ENCODE results near the gene PCK2. TPM values are rescaled to one million over a fixed set of nuclear protein-coding genes. Genes with fewer than 3 reads are reported as not detected.
A peak's percentile ranks its signal among the peaks of the same experiment; 100 is the strongest.

Gene PCK2
- total and polyA plus RNA-seq, 2 of the 13 experiments (the other 11 are each of a cell fraction or from before 2014, with no cell fraction given): 129 to 272 TPM

DNA sequence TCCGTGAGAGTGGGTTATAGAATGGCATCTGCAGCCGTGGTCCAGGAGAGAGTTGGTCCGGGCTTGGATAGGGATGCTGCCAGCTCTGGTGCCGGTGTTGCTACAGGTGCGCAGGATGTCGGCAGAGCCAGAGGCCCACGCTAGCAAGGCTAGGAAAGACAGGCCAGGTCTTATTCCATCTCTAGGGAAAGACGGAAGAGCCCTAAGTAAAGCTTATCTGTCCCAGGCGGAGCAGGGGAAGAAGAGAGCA lies 41.4 kb downstream of the PCK2 start (continued):
- TF ChIP-seq, protein P1, sequence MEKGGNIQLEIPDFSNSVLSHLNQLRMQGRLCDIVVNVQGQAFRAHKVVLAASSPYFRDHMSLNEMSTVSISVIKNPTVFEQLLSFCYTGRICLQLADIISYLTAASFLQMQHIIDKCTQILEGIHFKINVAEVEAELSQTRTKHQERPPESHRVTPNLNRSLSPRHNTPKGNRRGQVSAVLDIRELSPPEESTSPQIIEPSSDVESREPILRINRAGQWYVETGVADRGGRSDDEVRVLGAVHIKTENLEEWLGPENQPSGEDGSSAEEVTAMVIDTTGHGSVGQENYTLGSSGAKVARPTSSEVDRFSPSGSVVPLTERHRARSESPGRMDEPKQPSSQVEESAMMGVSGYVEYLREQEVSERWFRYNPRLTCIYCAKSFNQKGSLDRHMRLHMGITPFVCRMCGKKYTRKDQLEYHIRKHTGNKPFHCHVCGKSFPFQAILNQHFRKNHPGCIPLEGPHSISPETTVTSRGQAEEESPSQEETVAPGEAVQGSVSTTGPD (CRISPR knock-in tag; IDR thresholded peaks at IDR 0.05): no peak
- TF ChIP-seq NFYB (CRISPR knock-in tag; IDR thresholded peaks at IDR 0.05): no peak
- TF ChIP-seq, protein P2, sequence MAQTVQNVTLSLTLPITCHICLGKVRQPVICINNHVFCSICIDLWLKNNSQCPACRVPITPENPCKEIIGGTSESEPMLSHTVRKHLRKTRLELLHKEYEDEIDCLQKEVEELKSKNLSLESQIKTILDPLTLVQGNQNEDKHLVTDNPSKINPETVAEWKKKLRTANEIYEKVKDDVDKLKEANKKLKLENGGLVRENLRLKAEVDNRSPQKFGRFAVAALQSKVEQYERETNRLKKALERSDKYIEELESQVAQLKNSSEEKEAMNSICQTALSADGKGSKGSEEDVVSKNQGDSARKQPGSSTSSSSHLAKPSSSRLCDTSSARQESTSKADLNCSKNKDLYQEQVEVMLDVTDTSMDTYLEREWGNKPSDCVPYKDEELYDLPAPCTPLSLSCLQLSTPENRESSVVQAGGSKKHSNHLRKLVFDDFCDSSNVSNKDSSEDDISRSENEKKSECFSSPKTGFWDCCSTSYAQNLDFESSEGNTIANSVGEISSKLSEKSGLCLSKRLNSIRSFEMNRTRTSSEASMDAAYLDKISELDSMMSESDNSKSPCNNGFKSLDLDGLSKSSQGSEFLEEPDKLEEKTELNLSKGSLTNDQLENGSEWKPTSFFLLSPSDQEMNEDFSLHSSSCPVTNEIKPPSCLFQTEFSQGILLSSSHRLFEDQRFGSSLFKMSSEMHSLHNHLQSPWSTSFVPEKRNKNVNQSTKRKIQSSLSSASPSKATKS (CRISPR knock-in tag; IDR thresholded peaks at IDR 0.05): no peak
- TF ChIP-seq JUN (CRISPR knock-in tag; IDR thresholded peaks at IDR 0.05): peak; percentile 60; the same call in 1 of the 2 replicates
- no peak for TF ChIP-seq PRMT3 (CRISPR knock-in tag; IDR thresholded peaks at IDR 0.05; ENCODE audit: borderline replicate concordance, low read depth)
- no peak for TF ChIP-seq ZMYM4 (CRISPR knock-in tag; IDR thresholded peaks at IDR 0.05)
- TF ChIP-seq ZNF296 (CRISPR knock-in tag; conservative IDR thresholded peaks at IDR 0.05): no peak
- TF ChIP-seq, protein P3, sequence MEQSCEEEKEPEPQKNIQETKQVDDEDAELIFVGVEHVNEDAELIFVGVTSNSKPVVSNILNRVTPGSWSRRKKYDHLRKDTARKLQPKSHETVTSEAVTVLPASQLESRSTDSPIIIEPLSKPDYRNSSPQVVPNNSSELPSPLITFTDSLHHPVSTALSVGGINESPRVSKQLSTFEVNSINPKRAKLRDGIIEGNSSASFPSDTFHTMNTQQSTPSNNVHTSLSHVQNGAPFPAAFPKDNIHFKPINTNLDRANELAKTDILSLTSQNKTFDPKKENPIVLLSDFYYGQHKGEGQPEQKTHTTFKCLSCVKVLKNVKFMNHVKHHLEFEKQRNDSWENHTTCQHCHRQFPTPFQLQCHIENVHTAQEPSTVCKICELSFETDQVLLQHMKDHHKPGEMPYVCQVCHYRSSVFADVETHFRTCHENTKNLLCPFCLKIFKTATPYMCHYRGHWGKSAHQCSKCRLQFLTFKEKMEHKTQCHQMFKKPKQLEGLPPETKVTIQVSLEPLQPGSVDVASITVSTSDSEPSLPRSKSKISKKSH (CRISPR knock-in tag; IDR thresholded peaks at IDR 0.05; ENCODE audit: borderline replicate concordance): no peak
- peak; percentile 3; the same call in 1 of the 2 replicates for TF ChIP-seq SNAPC2 (CRISPR knock-in tag; IDR thresholded peaks at IDR 0.05)
- TF ChIP-seq RARG (CRISPR knock-in tag; IDR thresholded peaks at IDR 0.05; ENCODE audit: low read depth): no peak
- TF ChIP-seq KLF13 (CRISPR knock-in tag; IDR thresholded peaks at IDR 0.05): peak; percentile 97
- no peak for TF ChIP-seq ATF7 (IDR thresholded peaks at IDR 0.05)
- TF ChIP-seq ATF7 (CRISPR knock-in tag; IDR thresholded peaks at IDR 0.05): peak; percentile 42; the same call in 1 of the 2 replicates
- TF ChIP-seq, protein P4, sequence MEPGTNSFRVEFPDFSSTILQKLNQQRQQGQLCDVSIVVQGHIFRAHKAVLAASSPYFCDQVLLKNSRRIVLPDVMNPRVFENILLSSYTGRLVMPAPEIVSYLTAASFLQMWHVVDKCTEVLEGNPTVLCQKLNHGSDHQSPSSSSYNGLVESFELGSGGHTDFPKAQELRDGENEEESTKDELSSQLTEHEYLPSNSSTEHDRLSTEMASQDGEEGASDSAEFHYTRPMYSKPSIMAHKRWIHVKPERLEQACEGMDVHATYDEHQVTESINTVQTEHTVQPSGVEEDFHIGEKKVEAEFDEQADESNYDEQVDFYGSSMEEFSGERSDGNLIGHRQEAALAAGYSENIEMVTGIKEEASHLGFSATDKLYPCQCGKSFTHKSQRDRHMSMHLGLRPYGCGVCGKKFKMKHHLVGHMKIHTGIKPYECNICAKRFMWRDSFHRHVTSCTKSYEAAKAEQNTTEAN (CRISPR knock-in tag; conservative IDR thresholded peaks at IDR 0.05): no peak
- no peak for TF ChIP-seq ELF3 (CRISPR knock-in tag; IDR thresholded peaks at IDR 0.05)
- TF ChIP-seq ZNF788 (CRISPR knock-in tag; IDR thresholded peaks at IDR 0.05; ENCODE audit: borderline replicate concordance): no peak
- TF ChIP-seq, protein P5, sequence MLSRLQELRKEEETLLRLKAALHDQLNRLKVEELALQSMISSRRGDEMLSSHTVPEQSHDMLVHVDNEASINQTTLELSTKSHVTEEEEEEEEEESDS (CRISPR knock-in tag; IDR thresholded peaks at IDR 0.05; ENCODE audit: borderline replicate concordance): no peak
- no peak for TF ChIP-seq ZNF672 (CRISPR knock-in tag; IDR thresholded peaks at IDR 0.05)
- TF ChIP-seq ZNF841 (CRISPR knock-in tag; IDR thresholded peaks at IDR 0.05; ENCODE audit: borderline replicate concordance): no peak
- TF ChIP-seq DNMT3B (CRISPR knock-in tag; conservative IDR thresholded peaks at IDR 0.05): peak; percentile 31; the same call in 1 of the 2 replicates
- TF ChIP-seq, protein P6, sequence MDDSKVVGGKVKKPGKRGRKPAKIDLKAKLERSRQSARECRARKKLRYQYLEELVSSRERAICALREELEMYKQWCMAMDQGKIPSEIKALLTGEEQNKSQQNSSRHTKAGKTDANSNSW (CRISPR knock-in tag; IDR thresholded peaks at IDR 0.05; ENCODE audit: borderline replicate concordance): 0 out of 2 replicates have a peak, but pooled peaks have one; percentile 47
- no peak; the same call in 1 of the 2 replicates for TF ChIP-seq FOSL2 (CRISPR knock-in tag; IDR thresholded peaks at IDR 0.05)
- TF ChIP-seq ZNF577 (CRISPR knock-in tag; IDR thresholded peaks at IDR 0.05; ENCODE audit: borderline replicate concordance, low read depth): no peak
- TF ChIP-seq EP300 (IDR thresholded peaks at IDR 0.05; ENCODE audit: low read depth in 2 of 2, low read length in 2 of 2): no peak
- peak; percentile 52; the same call in 1 of the 2 replicates for TF ChIP-seq EP300 (CRISPR knock-in tag; IDR thresholded peaks at IDR 0.05; ENCODE audit: borderline replicate concordance)
- no peak; the same call in 1 of the 2 replicates for TF ChIP-seq GATA4 (IDR thresholded peaks at IDR 0.05; ENCODE audit: borderline replicate concordance, low read depth)
